Effector CD4-positive, alpha-beta T cell (primary cell): ENCODE results near the gene SKAP1.
"Not testable (repeated sequence)": the region's sequence is repeated elsewhere in the genome, so short reads cannot be mapped to it uniquely, and the experiment has no call there.

Source experiments
- DNase-seq: peaks from one replicate; pipeline ENCODE4 v3.0.0-alpha.2; 2020

Gene SKAP1

GRCh38 chr17:48241131-48241591 lies 188.9 kb downstream of the SKAP1 start:
- no peak for DNase-seq

DNA sequence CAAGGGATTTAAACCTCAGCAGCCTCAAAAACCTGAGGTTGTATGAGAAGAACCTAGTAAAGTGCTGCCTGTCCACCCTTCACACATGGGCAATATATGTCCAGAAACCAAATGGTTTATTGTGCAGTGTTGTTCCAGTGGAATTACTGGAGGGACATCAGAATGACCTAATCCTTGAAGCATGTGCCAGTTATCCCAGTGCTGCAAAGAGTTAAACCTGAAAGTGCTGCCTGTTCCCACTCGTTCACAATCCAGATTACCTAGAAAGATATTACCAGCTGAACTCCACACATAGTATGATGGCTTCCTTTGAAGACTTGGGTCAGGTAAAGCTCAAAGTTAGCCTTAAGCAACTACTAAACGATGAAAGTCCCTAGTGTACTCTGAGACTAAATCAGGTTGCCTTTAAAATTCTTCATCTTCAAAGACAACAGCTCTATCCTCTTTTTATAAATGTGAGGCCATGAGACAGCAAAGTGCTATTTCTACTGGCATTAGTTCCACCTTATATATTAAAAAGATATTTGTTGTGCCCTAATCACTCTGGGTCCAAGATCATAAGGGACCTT lies 189.4 kb downstream of the SKAP1 start:
- DNase-seq = no peak

- DNase-seq = no peak
Measured at GRCh38 chr17:48240122-48240521, 189.9 kb downstream of the SKAP1 start.

- DNase-seq = no peak
Measured at GRCh38 chr17:48239603-48239995, 190.4 kb downstream of the SKAP1 start.

DNA sequence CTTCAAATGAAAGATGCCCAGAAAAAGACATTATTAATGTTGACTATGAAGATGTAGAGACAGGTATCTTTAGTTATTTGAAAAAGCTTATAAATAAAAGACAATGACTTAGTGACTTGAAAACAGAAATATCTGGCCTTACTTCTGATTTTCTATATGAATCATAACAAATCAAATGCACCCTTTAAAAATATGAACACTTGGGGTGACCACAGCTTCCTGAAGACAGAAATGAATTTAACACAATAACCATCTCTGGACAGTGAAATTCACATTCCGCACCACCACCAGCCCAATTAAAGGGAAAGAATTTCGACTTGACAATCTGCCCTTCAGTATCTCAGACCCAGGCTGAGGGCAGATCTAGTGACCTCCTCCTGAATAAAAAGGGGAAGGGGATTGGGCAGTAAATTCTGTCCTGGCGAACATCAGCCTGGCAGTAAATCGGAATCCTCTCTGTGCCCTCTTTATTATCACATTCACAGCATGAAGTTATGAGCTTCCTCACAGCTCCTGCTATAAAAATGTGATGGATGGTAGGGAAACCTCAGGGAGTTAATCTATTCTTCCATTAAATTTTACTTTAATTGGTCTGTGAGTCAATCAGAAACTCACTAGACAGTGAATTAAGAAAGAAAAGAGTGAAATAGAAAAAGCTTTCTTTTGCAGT lies 190.9 kb downstream of the SKAP1 start:
- no peak for DNase-seq

DNA sequence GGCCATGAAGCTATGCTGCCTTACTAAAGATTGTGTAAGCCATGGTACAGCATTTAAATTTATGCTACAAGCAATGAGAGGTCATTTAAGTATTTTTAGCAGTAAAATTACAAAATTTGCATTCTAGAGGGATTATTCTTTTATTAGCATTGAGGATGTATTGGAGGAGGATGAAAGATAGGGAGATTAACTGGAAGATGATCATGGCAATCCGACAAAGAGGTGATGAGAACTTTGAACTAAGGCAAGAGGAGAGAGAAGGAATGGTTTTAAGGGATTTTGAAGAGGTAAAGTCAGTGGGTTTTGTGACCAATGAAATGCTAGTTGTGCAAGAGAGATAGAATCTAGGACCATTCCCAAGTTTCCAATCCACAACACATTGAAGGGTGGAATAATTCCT lies 192.6 kb downstream of the SKAP1 start:
- no peak for DNase-seq

GRCh38 chr17:48236681-48237134 lies 193.3 kb downstream of the SKAP1 start:
- no peak for DNase-seq

DNA sequence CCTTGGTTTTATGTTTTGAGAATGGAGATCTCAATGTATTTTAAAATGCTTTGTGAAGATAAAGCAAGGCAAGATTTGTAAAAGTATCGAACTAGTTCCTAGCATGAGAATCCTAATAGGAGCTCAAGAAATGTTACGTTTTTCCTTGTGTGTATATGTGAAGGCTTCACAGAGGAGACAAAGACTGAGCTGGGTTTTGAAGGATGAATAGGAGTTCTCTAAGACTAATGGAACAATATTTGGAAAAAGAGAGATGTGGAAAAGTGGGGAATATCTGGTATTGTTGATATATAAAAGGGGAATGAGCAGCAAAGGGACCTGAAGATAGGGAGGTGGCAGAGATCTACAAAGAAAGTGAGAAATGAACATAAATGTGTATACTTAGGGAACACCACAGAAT lies 195.1 kb downstream of the SKAP1 start:
- DNase-seq = no peak

DNA sequence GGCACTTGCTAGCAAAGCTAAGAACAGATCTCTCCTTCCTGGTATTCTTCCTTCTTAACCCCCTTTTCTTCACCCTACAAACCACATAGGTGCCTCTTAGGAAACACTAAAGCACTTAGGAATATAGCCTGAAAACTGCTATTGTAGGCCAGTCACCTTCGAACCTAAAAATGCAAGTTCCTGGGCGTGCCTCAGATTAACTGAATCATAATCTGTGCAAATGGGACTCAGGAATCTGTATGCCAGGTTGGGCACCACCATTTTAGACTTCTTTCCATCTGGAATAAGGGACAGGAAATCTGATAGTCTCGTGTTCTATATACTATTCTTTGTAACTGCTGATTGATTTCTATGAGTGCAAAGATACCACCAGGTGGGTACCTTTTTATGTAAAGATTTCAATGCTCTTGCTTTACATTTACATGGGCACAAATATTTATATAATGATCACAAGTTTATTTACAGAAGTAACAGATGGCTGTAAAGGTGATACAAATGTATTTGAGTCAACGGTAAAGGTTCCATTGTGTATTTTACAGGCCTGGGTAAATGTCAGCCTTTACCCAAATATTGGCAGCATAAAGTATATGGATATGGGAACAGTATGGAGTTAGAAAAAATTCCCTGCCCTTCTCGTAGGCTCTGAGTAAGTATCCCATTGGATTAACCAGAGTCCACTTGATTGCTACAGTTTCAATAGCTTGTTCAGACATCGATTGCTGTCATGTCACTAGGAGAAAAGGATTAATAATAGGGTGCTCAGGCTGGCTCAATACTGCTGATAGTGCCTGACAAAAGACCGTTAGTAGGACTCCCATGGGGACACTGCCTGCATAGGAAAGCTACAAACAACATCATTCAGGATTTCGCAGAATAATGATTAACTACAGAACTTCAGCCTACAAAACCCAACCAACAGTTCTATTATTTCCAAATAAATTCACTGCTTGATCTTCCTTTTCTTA lies 197.7 kb downstream of the SKAP1 start:
- DNase-seq = no peak

DNA sequence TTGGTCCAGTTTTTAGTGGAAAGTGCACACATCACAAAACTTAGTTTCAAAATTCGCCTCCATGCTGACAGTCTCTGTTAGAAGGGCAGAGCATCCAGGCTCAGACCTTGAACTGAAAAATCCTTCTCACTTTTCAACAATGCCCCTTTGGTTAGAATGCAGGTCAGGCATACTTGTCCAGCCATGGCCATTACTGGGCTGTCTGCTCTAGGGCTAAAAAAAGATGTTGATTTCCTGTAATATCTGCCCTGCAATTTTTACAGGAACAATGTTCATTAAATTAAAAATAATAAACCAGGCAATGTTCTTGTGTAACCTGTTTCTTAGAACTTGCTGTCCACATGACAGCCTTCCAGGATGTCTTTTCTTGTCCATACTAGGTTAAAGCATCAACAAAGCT lies 200.1 kb downstream of the SKAP1 start:
- no peak for DNase-seq

DNA sequence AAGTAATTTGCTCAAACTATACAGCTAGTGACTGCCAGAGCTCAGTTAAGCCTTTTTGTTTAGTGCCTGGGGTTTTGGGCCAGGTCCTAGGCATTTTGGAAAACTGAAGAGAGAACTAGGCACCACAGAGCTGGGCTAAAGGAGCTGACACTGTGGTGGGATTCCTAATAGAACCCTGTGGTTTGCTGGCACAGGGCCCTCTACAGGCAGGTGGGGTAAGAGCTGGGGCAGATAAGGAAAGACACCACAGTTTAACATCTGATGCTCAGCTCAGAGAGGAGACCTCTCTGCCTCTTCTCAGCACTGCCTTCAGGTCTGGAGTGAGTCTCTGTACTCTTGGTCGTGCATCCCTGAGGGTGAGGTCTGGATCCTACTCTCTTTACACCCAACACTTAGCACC lies 201.3 kb downstream of the SKAP1 start:
- DNase-seq = no peak

GRCh38 chr17:48225725-48226567 lies 204.1 kb downstream of the SKAP1 start:
- DNase-seq = no peak

DNA sequence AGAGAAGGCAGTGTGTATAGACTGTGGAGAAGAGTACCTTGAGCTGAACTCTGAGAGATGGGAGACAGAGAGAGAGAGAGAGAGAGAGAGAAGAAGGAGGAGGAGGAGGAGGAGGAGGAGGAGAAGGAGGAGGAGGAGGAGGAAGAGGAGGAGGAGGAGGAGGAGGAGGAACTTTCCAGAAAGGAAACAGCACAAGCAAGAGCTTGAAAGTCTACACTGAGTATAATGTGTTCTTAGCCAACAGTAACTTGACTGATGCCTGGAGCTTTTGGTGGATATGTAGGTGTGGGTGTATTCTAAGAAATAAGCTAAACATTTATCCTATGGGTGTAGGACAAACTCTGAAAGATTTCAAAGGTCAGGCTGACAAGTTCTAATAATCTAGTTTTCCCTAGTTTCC lies 206.1 kb downstream of the SKAP1 start:
- no peak for DNase-seq

DNA sequence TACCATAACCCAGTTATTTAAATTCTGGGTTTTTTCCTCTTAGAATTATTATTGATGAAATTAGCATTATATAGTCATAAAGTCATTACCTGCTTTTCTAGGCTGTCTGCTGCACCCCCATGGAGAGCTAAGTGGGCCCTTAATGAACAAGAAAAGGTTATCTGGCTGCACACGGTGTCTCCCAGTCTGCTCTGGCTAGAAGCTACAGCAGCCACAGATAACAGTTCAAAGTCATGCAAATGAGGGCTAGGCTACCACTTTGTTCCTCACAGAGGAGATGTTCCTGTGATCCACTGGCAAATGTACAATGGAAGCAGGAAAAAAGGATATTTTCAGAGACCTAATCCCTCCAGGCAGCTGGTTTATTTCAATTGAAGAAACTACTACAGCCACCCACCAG lies 210.4 kb downstream of the SKAP1 start:
- DNase-seq = no peak

DNA sequence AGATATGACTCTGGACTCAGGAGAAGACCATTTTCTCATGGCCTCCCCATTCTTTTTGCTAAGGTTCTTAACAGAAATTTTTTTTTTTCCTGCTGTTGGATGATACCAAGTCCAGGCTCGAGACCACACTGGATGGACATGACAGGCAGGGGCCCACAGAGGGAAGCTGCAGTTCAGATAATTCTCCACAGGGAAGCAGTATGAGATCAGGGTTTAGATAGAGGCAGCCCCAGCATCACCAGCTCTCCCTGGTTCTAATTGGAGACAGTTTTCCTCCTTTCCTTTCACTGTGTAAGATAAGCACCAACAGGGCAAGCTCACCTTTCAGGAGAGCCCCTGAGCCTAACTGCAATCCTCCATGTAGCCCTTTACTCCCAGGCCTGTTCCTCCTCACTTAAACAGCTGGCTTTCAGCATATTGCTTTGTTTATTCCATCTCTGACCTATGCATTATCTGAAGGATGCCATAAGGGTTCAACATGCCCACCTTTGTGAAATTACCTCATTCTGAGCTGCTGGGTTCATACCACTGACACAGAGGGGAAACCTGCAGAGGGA lies 214.4 kb downstream of the SKAP1 start:
- DNase-seq = no peak

- DNase-seq = no peak
Measured at GRCh38 chr17:48213797-48214196, 216.2 kb downstream of the SKAP1 start.

DNA sequence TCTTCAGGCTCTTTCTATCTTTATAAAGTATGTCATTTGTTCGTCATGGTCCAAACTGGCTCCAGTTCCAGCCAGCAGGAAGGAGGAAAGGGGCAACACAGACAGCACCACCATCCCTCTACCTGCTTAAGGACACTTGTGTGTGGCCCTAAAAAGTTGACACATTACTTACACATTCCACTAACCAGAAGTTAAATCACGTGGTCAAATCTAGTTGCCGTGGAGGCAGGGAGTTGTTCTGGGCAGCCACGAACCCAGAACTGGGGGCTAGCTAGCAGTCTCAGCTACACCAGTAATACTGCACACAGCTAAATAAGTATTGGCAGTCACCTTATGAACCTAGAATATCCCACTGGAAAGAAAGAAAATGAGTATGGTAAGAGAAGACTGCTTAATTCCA lies 218.2 kb downstream of the SKAP1 start:
- DNase-seq = no peak

- DNase-seq = no peak
Measured at GRCh38 chr17:48211011-48211410, 219.0 kb downstream of the SKAP1 start.

DNA sequence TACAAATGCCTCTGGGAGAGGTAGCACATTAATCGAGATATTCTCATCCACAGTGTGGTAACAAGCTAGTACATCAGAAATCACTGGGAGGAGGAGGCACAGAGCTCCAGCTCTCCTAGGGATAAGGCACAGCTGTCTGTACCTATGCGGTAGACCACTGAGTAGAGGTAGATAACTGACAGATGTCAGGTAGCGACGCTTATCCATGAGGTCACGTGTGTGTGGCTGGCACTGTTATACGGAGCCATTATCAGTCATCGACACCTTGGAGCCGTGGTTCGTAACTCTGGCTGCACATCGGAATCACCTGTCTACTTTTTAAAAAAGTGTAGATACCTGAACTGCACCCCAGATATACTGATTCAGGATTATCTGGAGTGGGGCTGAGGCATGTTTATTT lies 220.0 kb downstream of the SKAP1 start:
- DNase-seq = no peak

- no peak for DNase-seq
Measured at GRCh38 chr17:48207776-48208544, 222.1 kb downstream of the SKAP1 start.

- DNase-seq = not testable (repeated sequence)
Measured at GRCh38 chr17:48207036-48207435, 223.0 kb downstream of the SKAP1 start.

GRCh38 chr17:48202959-48203358 lies 227.1 kb downstream of the SKAP1 start:
- no peak for DNase-seq
